VCaP (cell line): Measurements from ENCODE around the gene CCNDBP1.
A peak's percentile ranks its signal among the peaks of the same experiment; 100 is the strongest.
"Not testable (repeated sequence)": the region's sequence is repeated elsewhere in the genome, so short reads cannot be mapped to it uniquely, and the experiment has no call there.

Source experiments
- H3K27ac ChIP-seq: fragments of 450-650 bp; 2 replicates; pipeline ENCODE4 v1.5.1; 2017
- CTCF ChIP-seq: fragments of 450-650 bp; conservative IDR thresholded peaks from 2 replicates; pipeline ENCODE4 v1.5.1; 2017; ENCODE audit warnings: mild to moderate bottlenecking, moderate library complexity

Gene CCNDBP1

GRCh38 chr15:43221422-43221821, 36.2 kb downstream of the CCNDBP1 start:
- H3K27ac ChIP-seq, result no peak overlapping the region
- TF ChIP-seq CTCF, result no peak

GRCh38 chr15:43225201-43225949, 40.2 kb downstream of the CCNDBP1 start:
- peak; percentile 84 for TF ChIP-seq CTCF
- no peak overlapping the region for H3K27ac ChIP-seq

- not testable (repeated sequence) for H3K27ac ChIP-seq
Observed at GRCh38 chr15:43225950-43226255, 40.7 kb downstream of the CCNDBP1 start.

GRCh38 chr15:43226436-43227305, 41.5 kb downstream of the CCNDBP1 start:
- TF ChIP-seq CTCF, result no peak
- no peak overlapping the region for H3K27ac ChIP-seq

GRCh38 chr15:43229977-43230376, 44.8 kb downstream of the CCNDBP1 start:
- H3K27ac ChIP-seq, result no peak overlapping the region

GRCh38 chr15:43230640-43231115, 45.5 kb downstream of the CCNDBP1 start:
- no peak for TF ChIP-seq CTCF
- H3K27ac ChIP-seq, result no peak overlapping the region

More at GRCh38 chr15:43229977-43230376, 44.8 kb downstream of the CCNDBP1 start:
- no peak for TF ChIP-seq CTCF

GRCh38 chr15:43232289-43232874, 47.2 kb downstream of the CCNDBP1 start:
- TF ChIP-seq CTCF, result no peak
- no peak overlapping the region for H3K27ac ChIP-seq
